ENCODE results near the gene HSPB3.
"Not testable (repeated sequence)": the region's sequence is repeated elsewhere in the genome, so short reads cannot be mapped to it uniquely, and the experiment has no call there.

The HSPB3 gene

DNA sequence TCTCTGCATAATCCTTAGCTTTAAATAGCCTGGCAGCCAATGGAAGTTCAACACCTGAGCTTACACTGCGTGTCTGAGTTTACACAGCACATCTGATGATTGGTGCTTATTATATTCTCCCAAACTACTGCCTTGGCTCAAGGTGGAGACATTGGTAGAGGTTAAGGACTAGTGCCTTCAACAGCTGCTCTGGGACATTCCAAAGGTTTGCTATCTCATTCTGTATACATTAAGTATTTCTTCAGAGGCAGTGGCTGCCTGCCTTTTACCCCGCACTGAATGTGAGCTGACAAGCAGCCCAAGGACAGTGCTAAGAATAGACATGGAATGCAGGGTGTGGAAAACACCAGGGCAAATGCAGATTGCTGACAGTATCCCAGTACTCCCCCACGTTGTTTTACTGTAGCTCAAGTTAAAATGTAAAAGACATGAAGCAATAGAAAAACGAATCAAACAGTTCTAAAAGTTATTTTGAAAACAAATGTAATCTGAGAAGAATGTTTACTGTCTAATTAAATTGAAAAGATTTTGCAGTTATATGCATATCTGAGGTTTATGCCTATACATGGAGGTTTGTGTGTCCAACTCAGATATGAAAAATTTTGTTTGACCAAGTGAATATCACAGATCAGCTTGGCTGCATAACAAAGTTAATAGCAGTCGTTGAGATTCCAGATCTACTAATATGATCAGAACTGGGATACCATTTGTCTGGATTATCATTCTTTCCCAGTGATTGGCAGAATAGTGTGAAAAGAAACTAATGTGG is 1.8 kb downstream of the HSPB3 start:
- no peak for DNase-seq

DNA sequence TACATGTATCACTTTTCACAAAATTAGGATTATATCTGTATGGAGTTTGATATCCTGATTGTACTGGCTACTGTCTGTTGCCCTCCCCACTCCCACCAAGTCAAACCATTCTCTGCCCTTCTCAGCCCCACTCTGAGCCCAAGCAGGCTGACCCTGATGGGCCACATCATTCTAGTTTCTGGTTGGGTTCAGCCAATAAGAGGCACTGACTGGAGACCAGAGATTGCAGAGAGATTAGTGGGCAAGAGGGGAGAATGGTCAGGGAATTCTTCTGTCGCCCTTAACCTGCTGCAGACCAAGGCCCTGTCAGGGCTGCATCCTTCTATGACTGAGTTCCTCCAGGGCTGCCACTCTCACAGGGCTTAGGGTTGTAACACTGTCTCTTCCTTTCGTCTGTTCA is 2.7 kb downstream of the HSPB3 start:
- DNase-seq, result no peak

DNA sequence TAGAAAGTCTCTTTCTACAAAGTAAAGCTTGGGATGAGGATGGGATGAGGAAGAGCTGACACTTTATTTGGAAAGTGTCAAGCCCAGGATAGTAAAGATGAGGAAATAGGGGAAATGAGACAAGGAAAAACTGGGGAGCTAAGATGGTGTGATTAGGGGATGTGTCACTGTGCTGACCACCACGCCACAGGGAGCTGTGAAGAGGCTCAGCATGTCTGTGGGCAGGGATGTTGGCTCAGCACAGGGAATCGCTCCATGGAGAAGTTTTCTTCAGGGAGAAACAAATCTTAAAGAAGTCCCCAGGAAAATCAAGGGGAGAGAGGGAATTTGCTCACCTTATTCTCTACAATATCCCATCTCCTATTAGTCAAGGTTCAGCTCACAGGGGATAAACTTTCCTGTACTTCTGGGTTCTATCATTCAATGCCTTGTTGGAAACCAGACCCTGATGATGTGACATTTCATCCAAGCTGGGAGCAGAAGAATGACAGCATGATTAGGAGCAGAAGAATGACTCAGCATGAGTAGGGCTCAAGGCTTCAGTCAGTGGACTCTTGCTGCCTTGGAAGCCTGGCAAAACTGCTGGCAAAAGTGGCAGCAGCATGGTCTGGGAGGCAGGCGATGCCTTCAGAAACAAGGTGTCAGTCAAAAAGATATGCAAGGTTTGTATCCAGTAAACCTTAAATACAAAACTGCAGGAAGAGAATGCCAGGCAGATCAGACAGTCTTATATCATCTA is 4.9 kb downstream of the HSPB3 start:
- no peak for DNase-seq

DNA sequence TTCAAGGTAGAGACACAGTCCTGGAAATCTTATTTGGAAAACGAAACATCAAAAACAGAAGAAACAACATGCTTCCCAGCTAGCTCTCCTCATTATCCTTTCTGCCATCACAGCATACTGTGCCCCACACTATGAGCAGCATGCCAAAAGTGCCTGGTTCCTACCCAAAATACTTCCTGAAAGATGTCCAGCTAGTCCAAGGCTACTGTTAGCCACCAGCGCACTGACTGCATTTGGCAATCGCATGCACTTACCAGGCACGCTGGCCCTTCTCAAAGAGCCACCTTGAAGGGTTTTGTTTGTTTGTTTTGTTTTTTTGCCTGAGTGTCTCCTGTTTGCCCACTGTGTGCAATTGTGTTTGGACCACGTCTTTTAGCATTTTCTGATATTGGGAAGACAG is 6.8 kb downstream of the HSPB3 start:
- no peak for DNase-seq

DNA sequence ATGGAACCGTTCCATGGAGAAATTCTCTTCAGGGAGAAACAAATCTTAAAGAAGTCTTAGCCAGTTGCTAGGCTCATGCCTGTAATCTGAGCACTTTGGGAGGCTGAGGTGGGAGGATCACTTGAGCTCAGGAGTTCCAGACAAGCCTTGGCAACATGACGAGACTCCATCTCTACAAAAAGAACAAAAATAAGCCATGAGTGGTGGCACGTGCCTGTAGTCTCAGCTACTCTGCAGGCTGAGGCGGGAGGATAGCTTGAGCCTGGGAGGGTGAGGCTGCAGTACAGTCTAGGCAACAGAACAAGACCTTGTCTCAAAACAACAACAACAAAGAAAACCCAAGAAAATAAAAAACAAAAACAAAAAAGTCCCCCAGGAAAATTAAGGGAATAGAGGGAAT is 8.2 kb downstream of the HSPB3 start:
- DNase-seq, result no peak

DNA sequence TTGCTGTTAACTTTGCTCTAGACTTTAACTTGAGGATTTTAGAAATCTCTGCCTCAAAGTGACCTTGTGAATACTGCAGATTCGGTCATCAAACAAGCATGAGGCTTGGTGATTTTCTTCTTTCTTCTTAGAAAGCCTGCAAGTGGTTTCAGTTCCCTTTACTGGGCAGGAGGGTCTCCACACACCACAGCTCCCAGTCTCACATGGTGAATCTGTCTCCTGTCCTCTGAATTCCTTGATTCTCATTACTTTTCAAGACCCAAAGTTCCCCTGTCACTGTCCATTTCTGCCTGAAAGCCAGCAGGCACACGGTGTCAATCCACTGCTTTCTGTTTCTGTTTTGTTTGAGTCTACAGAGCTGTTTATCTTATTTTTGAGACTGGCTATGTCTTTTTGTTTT is 14.1 kb downstream of the HSPB3 start:
- no peak for DNase-seq

DNA sequence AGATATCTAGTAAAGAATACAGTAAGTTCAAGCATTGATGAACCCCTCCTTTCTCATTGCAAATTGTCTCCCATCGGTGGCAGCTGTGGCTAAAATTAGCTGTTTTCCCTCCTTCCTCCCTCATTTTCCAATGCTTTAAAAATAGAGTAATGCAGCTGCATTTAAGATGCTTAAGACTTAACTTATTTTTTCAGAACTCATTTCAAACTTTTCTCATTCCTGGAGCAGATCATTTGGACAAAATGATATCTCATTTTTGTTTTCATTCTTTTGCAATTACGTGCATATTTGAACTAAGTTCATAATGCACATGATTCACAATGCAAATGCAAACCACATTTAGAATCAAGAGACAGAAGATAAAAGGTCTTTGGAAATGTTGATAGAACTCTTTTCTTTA is 14.6 kb downstream of the HSPB3 start:
- no peak for DNase-seq

DNA sequence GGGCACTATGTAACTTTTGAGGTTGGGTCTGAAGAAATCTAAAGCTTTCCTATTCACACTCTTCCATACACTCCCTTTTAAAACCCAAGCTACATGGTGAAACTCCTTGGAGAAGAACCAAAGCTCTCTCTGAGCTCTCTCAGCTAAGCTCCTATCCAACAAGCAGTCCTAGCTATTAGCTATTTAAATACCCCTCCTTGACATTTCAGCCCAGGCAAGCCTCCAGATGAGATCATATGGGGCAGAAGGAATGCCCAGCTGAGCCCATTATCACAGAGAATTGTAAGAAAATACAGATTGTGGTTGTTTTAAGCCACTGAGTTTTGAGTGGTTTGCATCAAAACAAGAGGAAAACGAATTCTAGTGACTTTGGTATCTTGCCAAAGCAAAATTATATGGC is 15.2 kb downstream of the HSPB3 start:
- no peak for DNase-seq

DNA sequence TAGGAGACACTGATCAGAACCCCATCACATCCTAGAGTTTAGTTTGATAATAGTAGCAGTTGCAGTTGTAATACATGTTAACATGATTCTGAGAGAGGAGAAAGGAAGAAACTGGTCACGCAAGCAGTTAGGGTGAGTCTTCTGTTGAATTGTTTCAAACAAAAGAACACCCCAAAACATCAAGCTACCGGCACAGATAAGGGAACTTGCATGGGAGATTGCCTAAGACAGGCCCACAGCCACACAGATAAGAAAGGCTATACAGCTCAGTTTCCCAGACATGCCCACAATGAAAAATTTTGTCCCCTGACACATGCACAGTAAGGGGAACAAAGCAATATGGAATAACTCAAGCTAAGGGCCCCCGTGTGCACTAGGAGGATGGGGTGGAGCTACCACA is 15.9 kb downstream of the HSPB3 start:
- DNase-seq, result no peak

DNA sequence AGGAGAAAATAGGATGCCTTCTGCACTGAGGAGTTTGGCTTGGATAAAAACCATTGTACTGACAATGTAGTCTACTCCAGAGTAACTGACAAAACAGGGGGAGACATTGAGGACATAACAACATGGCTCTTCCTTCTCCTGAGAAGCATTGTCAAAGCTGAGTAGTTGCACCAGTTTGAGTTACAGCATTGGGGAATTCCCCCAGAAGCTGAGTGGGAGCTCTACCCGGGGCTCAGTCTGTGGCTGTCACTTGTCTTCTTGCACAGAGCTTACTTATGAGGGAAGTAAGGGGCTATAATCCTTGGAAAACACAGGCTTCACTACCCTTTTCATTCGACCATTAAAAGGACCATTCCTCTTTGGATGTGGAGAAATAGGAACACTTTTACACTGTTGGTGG is 21.2 kb downstream of the HSPB3 start:
- no peak for DNase-seq

DNA sequence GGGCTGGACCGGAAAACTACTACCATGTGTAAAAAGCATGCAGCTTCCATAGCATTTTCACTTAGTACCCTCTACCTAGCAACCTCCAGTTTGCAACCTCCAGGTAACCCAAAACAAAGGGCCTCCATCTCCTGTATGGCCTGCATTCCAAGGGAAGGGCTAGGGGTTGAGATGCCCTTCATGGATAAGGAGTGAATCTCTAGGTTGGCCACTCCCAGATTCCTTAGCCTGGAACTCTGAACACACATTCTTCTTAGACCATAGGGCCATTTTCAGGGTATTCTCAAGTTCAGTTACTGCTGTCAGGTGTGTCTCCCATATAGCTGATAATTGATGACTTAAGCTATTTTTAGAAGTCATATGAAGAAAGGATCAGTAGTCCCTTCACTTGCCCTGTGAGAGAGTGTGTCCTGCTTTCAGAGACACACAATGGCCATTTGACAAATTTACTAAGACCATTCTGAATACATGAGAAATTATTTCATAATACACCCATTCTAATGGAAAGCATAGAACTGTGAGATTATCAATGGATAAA is 22.5 kb downstream of the HSPB3 start:
- no peak for DNase-seq

DNA sequence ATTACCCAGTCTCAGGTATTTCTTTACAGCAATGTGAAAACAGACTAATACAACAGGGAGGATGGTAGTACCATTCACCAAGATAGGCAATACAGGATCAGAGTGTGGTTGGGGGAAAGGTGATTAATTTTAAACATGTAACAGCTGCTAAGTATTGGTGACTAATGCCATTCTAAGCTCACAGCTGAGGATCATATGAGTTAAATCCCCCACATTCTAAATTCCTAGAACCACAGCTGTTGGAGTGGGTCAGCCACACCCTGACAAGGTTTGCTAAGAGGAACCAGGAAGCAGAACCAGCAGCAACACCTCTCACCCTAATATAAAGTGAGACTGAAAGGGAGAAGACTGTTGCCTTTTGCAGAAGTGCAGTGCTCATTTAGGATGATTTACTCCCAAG is 24.8 kb downstream of the HSPB3 start:
- DNase-seq, result no peak

DNA sequence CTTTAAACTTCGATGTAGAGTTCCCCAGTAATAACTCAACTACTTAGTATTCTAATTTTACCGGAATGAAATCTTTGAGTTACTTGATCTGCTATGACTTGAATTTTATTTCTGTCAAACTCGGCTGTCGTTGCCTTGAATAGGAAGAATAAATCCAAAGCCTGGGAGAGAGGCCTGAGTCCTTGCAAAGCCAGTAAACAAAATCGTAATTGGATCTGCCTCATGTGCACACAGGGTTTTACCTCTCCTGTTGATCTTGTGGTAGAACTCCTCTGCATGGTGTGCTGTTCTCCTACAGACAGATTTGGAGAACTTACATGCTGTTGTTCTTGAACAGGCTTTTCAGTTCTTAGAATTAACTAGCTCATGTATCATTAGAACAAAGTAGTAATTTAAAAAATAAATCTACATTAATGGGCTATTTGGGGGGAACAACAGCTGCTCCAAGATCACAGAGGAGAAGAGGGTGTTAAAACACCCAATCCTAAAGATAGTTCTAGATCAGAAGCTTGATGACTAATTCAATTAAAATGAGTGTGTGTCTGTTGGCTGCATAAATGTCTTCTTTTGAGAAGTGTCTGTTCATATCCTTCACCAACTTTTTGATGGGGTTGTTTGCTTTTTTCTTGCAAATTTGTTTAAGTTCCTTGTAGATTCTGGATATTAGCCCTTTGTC is 28.9 kb downstream of the HSPB3 start:
- DNase-seq, result no peak

DNA sequence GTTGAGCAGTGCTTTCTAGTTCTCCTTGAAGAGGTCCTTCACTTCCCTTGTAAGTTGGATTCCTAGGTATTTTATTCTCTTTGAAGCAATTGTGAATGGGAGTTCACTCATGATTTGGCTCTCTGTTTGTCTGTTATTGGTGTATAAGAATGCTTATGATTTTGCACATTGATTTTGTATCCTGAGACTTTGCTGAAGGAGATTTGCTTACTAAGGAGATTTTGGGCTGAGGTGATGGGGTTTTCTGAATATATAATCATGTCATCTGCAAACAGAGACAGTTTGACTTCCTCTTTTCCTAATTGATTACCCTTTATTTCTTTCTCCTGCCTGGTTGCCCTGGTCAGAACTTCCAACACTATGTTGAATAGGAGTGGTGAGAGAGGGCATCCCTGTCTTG is 30.2 kb downstream of the HSPB3 start:
- DNase-seq, result not testable (repeated sequence)

DNA sequence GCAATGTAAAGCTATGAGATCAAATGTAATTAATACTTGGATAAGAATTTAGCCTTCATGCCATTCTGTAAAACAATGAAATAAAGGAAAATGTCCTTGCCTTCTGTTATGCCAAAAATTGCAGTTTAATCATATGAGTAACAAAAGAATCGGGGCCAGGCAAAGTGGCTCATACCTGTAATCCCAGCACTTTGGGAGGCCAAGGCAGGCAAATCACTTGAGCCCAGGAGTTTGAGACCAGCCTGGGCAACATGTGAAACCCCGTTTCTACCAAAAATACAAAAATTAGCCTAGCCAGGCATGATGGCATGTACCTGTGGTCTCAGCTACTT is 34.1 kb downstream of the HSPB3 start:
- DNase-seq, result not testable (repeated sequence)

DNA sequence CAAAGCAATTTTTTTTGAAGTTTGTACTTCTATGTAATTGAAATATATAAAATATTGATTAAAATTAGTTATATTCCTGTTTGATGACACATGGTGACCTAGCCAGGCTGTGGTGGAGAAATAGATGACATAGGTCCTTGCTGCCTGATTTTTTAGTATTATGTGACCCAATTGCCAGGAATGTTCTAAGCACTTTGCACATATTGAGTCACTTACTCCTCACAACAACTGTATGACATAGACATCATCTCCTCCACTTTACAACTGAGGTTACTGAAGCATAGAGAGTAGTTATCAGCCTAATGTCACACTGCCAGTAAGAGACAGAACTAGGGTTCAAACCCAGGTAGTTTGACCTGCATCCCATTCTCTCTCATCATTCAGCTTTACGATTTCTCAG is 35.8 kb downstream of the HSPB3 start:
- no peak for DNase-seq

DNA sequence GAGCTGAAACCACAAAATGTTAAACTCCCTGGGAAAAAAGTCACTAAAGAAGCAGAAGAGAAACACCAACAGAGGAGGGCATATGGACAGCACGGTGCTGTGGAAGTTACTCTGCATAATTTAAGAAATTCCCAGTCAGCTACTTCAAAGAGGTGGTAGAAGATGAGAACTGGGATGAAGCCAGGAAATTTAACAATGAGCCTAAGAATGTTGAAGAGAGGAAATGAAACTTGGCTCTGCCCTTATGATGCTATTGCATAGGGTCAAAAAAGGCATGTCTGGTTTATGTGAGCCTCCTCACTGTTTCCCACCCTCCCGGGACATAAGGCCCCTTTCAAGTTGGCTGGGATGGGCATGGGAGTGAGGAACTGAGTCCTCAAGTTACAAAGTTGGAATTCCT is 36.7 kb downstream of the HSPB3 start:
- DNase-seq, result no peak

DNA sequence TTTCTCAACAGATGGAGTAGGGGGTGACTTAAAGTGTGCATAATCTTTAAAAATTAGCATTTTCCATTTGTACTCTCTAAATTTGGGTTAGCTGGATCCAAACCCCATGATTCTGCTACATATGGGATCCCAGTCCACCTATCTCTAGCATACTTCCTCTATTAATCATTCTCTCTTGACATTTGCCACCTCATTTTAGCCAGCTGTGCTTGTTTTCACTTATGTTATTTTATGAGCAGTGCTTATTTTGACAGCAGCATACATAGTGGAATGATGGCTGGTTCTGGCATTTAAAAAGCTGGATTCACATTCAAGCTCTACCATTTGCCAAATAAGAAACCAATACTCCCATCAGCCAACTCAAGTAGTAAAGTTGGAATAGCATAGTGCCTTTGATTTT is 39.5 kb downstream of the HSPB3 start:
- no peak for DNase-seq

Measured in NCI-H187 (cell line).